NCI-H146 treated with DMSO at 0.1 percent for 48 hours (cell line): Measurements from ENCODE around the gene FHIP1A.

ENCODE experiments used
- DNase-seq: peaks from one replicate; lab custom pipeline; 2025; ENCODE audit not compliant: unreplicated experiment; lab: John Stamatoyannopoulos, UW

Gene FHIP1A

DNA sequence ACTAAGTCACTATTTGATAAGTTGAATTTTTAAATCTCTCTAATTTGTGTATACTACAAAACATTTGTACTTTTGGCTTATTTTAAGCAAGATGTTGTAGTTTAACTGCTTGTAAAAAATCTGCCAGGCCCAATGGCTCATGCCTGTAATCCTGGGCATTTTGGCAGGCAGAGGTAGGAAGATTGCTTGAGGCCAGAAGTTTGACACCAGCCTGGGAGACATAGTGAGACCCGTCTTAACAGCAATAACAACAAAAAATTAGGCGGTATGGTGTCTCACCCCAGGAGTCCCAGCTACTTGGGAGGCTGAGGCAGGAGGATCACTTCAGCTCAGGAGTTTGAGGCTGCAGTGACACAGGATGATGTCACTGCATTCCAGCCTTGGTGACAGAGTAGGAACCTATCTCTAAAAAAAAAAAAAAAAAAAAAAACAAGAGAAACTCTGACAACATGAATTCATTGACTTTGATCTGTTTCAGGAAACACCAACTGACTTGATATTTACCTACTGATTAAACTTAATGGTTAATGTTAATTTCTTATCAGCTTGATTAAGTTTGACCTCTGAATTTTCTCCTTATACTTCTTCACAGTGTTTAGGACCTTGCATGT, 8.9 kb downstream of the FHIP1A start:
- DNase-seq, result no peak

DNA sequence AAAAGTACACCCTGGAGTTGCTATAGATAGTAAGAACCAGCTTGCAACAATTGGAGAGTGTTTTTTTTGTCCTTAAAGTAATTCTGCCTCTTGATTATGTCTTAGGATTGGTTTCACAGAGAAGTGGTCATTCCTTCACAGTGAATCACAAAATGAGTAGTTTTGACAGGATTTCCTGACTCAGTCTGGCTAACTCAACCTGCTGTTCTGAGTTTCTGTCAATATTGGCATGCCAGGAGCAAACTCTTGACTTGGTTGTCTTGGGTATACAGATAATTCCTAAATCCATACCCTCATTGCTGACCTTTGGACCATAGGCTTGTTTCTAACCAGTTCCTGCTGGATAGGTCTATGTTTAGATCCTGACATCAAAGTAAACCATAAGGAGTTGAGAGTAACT, 9.4 kb downstream of the FHIP1A start:
- DNase-seq, result no peak

DNA sequence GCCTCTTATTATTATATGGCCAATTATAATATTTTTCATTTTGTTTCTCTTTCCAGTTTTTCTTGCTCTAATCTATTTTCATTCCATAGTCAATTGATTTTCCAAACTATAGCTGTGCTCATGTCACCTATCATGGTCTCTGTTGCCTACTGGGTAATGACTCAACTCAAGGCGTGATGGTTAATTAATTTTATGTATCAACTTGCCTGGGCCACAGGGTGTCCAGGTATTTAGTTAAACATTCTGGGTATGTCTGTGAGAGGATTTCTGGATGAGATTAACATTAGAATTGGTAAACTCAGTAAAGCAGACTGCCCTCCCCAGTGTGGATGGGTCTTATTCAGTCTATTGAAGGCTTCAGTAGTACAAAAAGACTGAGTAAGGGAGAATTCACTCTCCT, 9.9 kb downstream of the FHIP1A start:
- no peak for DNase-seq

GRCh38 chr4:151420250-151420807, 11.4 kb downstream of the FHIP1A start:
- DNase-seq, result no peak

GRCh38 chr4:151422854-151423253, 13.9 kb downstream of the FHIP1A start:
- DNase-seq, result no peak

GRCh38 chr4:151426513-151426912, 17.5 kb downstream of the FHIP1A start:
- DNase-seq, result no peak

DNA sequence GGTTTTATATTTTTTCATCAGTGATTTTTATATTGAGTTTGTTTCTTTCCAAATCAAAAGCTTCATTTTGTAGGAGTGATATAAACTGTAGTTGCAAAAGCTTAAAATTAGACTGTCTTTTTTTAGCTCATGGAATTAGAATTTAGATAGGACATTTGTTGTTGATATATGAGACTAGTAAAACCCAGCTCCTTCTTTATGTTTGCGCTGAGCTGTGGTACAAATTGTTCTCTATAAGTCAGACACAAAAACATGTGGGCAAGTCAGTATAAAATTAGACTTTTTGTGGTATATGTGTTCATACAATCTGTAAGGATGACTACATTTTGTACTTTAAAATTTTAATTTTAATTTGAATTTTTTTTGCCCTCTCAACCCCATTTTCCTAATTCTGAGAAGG, 18.3 kb downstream of the FHIP1A start:
- no peak for DNase-seq

DNA sequence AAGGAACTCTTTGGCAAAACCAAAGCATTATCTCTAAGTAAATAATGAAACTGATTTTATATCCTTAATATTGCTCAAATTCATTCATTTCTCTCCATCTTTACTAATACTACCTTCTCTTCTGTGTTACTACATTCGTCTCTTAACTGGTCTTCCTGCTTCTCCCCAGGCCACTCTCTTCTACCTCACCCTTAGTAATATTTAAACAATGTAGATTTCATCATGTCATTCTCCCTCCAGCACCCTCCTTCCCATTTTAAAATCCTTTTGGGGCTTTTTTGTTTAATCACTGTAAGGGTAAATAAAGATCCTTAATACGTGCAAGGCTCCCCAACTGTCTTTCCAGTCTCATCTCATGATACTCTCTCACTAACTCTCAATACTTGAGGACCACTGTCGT, 19.4 kb downstream of the FHIP1A start:
- DNase-seq, result no peak

GRCh38 chr4:151429957-151430570, 21.1 kb downstream of the FHIP1A start:
- no peak for DNase-seq

DNA sequence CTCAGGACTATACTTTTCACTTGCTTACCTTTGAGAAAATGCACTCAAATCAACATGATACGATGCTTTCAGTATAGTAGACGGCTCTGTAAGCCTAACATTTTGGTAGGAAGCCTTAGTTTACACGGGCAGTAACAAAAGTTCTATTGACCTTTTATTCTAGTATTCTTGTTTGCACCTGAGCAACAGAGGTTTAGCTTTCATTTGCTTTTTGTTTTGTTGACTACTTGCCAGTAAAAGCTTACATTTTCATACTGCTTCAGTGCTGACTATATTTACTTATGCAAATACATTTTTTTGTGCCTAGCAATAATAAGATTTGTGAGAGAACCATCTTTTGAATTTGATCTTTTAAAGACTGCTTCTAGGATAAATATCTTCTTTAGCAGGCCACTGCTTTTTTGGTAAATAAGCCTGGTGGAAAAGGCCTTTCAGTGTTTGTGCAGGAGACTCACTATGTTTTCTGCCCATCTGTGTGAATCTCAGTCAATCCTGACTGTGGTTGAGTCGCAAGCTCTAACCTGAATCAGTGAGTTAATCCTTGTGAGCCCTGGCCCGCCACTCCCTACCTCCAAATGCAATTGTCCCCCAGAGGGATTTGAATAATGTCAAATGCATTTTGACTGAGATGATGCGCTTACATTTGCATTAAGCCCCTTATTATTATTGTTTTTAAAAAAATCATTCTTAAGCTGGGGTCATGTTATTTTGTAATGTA, 21.9 kb downstream of the FHIP1A start:
- no peak for DNase-seq

DNA sequence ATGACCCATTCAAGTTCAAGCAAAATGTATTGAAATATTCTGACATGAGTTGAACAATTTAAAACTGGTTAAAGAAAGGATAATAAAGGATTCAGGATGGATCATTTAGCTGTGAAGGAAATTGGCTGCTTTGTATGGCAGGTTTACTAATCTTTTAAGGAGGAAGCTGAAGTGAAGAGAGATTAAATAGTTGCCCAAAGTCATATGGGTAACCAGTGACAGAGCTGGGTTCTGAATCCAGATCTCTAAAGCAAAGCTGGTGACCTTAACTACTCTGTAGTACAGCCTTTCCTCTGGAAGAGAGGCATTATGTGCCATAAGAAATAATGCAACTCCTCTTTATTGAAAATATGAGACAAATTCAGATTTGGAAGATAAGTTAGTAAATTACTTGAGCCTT, 22.8 kb downstream of the FHIP1A start:
- no peak for DNase-seq

DNA sequence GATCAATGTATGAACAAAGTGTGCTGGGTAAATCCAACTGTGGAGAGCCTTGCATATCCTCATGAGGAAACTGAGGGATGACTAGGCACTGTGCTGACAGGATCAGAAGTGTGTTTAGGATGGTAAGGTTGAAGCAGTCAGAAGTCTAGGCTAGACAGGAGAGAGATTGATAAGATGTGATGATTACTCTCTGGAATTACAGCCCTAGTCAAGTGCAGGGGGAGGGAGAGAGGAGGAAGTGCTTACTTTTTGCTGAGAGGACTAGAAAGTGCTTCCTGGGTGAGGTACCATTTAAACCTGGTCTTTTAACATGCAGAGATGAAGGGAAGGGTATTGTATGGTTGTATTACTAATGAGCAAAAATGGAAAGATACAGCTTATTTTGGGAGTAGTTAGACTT, 23.7 kb downstream of the FHIP1A start:
- DNase-seq, result no peak

DNA sequence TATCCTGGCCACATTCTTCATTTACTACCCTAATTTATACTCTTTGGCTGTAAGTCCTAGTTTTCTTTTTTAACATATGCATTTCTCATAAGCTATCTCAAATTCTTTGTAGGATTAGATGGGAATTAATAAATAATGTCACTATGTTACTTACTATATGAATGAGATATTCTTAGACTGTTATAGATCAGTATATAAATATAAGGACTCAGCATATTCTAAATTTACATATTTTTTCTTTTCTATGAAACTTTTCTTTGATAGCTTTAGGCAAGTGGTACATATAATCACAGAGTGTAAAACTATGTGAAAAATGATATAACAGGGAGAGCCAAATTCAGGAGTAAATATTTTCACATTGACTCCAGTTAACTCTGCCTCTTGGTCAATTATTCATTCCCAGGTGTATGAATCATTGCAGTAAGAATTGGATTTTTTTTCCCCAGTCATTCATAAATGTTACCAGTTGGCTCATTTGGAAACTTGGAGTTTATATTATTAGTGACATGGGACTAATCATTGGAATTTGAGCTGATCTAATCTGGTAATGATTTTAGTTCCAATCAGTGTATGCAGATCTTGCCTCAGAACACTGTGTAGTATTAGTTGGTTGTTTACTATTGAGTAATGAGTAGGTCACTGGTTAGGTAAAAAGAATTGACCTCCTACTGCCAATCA, 25.3 kb downstream of the FHIP1A start:
- DNase-seq, result no peak

GRCh38 chr4:151436093-151436518, 27.1 kb downstream of the FHIP1A start:
- no peak for DNase-seq

GRCh38 chr4:151437505-151437904, 28.5 kb downstream of the FHIP1A start:
- DNase-seq, result no peak

DNA sequence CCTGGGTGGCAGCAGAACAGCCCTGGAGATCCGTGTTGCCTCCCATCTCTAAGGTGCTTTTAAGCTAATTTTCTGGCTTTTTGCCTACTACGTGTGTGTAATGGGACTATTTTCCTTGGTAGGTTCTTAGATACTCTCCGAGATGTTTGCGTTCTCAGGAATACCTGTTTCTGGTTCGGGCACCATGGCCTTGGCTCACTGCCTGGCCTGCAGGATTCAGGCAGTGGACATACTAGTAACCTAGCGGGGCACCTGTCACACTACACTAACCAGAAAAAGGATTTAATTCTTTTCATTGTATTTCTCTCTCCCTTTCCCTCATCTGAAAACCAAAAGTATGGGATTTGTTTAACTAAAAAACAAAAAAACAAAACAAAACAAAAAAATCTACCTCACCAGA, 29.2 kb downstream of the FHIP1A start:
- DNase-seq, result no peak

GRCh38 chr4:151439320-151439719, 30.3 kb downstream of the FHIP1A start:
- DNase-seq, result no peak

GRCh38 chr4:151442002-151442401, 33.0 kb downstream of the FHIP1A start:
- DNase-seq, result no peak

- DNase-seq, result no peak
These were observed 34.3 kb downstream of the FHIP1A start for GRCh38 chr4:151443247-151443646.

DNA sequence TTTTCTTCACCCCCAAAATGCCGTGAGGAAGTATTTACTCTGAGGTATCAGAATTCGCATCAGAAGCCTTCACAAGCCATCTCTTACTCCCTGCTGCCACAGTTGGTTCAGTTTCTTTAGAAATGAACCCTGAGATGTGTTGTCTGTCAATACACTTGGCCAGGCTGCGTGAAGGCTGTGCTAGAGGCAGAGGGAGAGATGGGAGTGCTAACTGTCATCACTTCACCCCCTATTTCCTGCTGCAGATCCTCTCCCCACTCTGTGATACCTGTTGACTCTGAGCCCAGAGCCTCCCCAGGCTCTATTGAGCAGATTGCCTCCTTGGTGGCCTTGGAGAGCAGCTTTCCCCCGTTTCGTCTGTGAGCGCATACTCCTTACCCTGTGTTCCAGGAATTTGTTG, 34.8 kb downstream of the FHIP1A start:
- DNase-seq, result no peak

GRCh38 chr4:151446208-151446607, 37.2 kb downstream of the FHIP1A start:
- no peak for DNase-seq

- no peak for DNase-seq
These were observed 45.5 kb downstream of the FHIP1A start for GRCh38 chr4:151454513-151454912.
